MV-4-11 (cell line): ENCODE measurements around the gene PLD1.
A peak's percentile ranks its signal among the peaks of the same experiment; 100 is the strongest.

Source experiments
- DNase-seq: peaks from one replicate; lab custom pipeline; 2025; lab: John Stamatoyannopoulos, UW

PLD1 gene

DNA sequence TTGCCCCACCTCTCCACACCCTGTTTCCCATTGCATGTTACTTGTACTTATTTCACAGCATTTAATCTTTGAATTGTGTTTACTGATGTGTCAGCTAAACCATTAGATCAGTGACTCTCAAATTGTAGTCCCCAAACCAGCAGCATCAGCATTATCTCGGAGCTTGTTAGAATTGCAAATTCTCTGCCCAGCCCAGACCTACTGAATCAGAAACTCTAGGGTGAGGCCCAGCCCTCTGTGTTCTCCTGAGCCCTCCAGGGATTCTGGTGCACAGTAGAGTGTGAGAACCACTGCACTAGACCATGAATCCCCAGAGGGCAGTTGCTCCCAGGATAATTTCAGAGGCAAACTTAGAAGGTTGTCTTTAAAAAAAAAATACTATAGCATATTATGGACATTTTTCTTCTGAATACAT lies 13.0 kb downstream of the PLD1 start:
- no peak for DNase-seq

DNA sequence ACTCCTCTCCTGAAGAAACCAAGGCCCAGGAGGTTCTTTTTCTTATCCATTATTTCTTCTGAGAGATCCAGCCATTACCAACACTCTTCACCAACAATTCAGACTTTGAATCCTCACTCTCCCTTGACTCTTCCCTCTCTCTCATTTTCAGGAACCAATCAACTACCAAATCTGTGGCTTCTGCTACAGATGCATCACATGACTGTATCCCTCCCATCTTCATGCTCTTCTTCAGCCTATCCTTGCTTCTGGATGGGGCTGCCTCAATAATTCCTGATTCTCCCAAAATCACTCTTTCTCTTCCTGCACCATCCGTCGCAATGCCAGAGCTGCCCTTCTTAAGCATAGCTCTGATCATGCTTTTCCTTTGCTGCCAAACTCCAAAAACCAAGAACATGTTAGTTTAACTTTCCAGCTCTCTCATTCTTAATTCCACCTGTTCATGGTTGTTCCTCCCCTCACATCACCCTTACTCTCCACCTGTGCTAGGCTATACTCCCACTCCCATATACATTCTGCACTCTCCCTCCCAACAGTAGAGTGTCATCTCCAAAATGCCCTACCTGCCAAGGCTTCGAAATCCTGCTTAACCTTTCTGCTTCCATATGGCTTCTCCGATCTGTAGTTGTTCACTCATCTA lies 13.5 kb downstream of the PLD1 start:
- no peak for DNase-seq

DNA sequence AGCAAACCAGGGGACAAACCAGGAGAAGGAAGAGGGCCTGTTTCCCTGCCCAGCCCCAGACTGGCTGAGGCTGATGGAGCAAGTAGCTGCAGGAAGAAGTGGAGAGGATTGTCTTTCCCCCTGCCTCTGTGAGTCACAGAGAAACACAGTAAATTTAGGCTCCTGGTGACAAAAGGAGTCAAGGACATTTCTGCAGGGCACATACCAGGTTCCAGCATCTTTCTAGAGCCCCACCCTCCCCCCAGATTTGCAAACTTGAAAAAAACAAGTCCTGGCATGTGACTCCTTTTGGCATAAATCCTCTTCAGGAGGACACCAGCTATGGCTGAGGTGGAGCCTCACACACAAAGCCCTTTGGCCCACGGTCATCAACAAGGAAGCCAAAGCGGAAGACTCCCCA lies 17.8 kb downstream of the PLD1 start:
- DNase-seq: peak; percentile 37

- DNase-seq: no peak
Measured at GRCh38 chr3:171791692-171792076, 18.6 kb downstream of the PLD1 start.

GRCh38 chr3:171790898-171791691 lies 19.2 kb downstream of the PLD1 start:
- no peak for DNase-seq

DNA sequence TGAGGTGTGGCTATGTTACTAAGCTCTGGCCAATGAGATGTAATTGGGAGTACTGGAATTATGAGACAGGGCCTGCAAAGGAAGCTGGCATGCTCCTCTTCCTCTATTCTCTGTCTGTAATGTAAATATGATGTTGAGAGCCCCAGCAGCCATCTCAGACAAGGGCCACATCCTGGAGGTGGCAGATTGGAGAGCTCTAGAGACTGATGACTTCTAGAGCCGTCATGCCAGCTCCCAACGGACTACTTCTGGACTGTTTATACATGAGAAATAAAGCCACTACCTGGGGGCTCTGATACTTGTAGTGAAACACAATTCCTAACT lies 19.7 kb downstream of the PLD1 start:
- DNase-seq: no peak

- DNase-seq: peak; percentile 16
Measured at GRCh38 chr3:171789759-171790505, 20.4 kb downstream of the PLD1 start.

DNA sequence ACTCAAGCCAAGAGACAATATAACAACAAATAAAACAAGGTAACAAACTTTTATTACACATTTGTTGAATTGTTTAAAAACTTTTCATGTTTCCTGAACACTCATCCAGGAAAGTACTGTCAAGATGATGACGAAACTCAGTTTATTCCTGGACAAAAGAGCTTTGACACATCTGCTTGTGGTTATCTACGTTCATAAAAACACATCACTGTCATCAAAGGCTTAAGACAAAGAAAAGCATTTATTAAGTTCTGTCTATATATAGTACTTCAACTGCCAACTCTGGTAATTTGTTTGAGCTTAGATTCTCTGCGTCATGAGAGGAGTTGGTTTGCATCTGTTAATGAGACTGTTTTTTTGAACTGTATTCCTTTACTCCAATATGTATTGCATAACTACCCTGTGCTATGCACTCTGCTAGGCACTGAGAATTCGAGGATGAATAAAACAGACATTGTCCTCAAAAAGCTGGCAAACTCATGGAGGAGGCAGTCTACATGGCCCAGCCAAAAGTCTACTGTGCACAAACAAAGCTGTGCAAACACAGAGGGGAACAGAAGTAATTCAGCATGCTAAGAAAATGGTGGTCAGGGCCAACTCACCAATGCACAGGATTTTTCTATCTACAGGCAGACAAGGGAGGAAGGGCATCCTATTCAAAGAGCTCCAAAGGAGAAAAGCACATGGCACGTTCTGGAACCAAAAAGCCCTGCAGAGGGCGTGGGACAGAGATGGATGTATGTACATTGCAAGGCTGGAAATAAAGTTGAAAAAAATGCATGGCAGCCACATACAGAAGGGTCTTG lies 21.5 kb downstream of the PLD1 start:
- peak; percentile 97 for DNase-seq

DNA sequence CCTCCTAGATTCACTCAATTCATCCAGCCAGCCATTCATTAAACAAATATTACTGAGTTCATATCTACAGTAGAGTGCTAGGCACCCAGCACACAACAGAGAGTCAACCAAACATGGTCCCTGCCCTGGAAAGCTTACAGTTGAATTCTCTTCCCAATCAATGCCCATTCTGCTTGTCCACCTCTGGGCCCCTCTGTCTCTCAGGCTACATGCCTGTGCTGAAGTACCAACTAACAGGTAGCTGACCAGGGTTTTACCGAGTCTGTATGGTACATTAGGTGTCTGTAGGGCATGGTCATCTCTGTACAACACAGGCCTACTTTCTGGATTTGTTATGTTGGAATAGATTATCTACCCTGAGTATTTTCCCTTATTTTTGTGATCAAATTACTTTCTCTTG lies 23.3 kb downstream of the PLD1 start:
- no peak for DNase-seq

DNA sequence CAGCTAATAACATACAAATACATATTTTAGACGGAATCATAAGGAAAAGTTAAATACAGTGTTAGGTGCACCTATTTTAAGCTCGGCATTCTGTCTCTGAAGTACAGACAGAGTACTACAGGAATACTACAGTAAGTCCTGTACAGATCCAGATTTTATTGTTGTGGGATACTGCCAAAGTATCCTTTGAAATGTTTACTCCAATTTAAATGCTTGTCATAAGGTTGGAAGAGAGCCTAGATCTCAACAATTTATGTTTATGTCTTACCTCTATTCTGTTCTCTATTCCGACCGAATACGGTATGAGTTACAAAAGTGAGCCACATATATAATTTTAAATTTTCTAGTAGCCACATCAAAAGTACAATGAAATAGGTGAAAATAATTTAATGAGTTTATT lies 25.3 kb downstream of the PLD1 start:
- no peak for DNase-seq

GRCh38 chr3:171784387-171784786 lies 25.9 kb downstream of the PLD1 start:
- DNase-seq: no peak

- DNase-seq: no peak
Measured at GRCh38 chr3:171783626-171784025, 26.7 kb downstream of the PLD1 start.

DNA sequence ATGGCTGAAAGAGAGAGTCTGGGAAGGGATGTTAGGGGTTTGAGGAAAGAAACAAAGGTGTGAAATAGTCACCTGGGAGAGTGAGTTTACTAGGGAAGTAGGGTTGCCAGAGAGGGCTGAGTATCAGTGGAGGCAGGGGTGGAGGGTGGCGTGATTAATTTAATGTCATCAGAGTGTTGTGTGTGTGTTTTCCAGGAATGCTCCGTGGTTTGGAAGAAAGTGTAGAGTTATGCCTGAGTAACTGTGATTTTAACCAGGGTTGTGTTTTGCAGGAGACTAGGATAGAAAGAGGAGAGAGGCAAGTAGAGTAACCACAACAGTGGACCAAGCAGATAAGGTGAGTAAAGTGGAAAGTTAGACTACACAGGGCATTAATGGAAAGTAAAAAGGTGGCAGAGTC lies 27.2 kb downstream of the PLD1 start:
- DNase-seq: no peak

GRCh38 chr3:171782617-171783016 lies 27.7 kb downstream of the PLD1 start:
- DNase-seq: peak; percentile 51

- no peak for DNase-seq
Measured at GRCh38 chr3:171781711-171782127, 28.6 kb downstream of the PLD1 start.

- no peak for DNase-seq
Measured at GRCh38 chr3:171778493-171778892, 31.8 kb downstream of the PLD1 start.

- DNase-seq: peak; percentile 35
Measured at GRCh38 chr3:171777596-171777995, 32.7 kb downstream of the PLD1 start.

- DNase-seq: peak; percentile 62
Measured at GRCh38 chr3:171776839-171777583, 33.3 kb downstream of the PLD1 start.

DNA sequence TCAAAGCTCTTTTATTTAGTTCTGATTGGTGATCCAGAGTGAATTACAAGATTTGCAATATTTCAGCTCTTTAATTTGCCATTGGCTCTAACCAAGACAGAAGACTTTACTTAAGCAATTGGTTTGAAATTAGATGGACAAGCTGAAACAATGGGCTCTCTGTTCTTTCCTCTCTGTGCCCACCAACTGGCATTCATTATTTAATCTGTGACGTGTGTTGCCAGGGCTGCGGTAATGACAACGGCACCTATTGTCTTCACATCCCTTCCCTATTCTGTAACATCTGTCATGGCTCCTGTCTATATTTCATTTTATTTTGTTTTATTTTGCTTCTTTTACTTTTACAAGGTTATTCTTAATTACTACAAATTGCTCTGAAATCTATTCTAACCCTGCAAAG lies 33.9 kb downstream of the PLD1 start:
- DNase-seq: no peak

DNA sequence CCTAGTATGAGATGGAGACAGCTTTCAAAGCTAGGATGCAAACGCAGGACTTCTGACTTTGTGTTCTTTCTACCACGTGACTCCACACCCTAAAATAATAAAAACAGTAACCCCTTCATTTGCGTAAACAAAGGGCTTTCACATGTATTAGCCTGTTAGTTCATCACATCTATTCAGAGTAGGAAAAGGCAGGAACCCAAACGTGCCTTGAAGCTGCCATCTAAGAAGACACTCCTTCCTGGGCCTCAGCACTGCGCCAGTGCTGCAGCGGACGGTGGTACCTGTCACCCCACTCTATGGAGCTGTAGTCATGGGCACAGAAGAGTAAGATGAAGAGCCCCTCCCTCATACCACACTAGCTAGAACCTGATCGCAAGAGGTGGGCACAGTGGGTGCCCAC lies 34.3 kb downstream of the PLD1 start:
- no peak for DNase-seq

DNA sequence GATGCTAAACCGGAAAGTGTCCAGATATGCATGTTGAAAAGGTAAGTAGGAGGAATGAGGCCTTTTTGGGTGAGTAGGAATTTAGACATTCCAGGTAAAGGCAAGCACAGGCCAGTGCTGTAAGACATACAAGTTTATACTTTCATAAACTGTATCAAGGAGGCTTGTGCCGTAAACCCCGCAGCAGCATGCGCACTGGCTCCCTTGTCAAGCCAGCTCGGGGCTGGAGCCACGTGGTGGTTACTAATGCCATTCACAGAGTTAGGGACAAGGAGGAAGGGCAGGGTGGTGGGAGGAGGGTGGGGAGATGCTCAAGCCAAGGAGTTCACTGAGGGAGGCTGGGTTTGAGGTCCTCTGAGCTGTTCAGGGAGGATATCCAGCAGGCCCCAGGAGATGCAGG lies 35.8 kb downstream of the PLD1 start:
- DNase-seq: no peak
